Gastroesophageal sphincter (tissue), 2 donors: ENCODE measurements around the gene SMAD3.

Source experiments
- POLR2A ChIP-seq, 2 donors: fragments of 450-650 bp; IDR thresholded peaks; one replicate each; pipeline ENCODE4 v1.6.1; 2017; ENCODE audit warnings: antibody characterized with exemption in 2 of 2, mild to moderate bottlenecking in 2 of 2, moderate library complexity in 1 of 2
- POLR2AphosphoS5 ChIP-seq: sonication (generic); formaldehyde crosslinking; IDR thresholded peaks from one replicate; pipeline ENCODE4 v1.6.1; 2017; ENCODE audit warnings: antibody characterized with exemption

- no peak for TF ChIP-seq POLR2AphosphoS5
- TF ChIP-seq POLR2A (IDR thresholded peaks at IDR 0.05), result no peak
These were observed 41.3 kb downstream of the SMAD3 start for GRCh38 chr15:67106764-67107013.
